ENCODE results near the gene MTIF2. TPM values are rescaled to one million over a fixed set of nuclear protein-coding genes. Genes with fewer than 3 reads are reported as not detected.

MTIF2 gene
- total and polyA plus RNA-seq, 2 experiments from 2014 or later: 19.1 to 23.3 TPM

- Histone ChIP-seq H4K20me1 (ENCODE audit: insufficient read depth) (no peaks in the 10 kb centered on the region), H3K79me2 (ENCODE audit: insufficient read depth) (no peaks in the 10 kb centered on the region), H3K27ac (no peak overlapping the region), H3K9ac (no peak overlapping the region), H3F3A (ENCODE audit: insufficient read depth) (no peaks in the 10 kb centered on the region), H3K4me3 (no peak overlapping the region), H3K4me1 (ENCODE audit: insufficient read depth) (no peaks in the 10 kb centered on the region), H3K36me3 (ENCODE audit: low read depth) (peaks cover 23% of the 10 kb centered on the region), H3K27me3 (replicated peaks; ENCODE audit: insufficient read depth) (no peaks in the 10 kb centered on the region), H3K9me3 (ENCODE audit: low read depth) (no peaks in the 10 kb centered on the region), H3K4me2 (ENCODE audit: unreplicated experiment) (no peak overlapping the region), H2AFZ (no peak overlapping the region), H3K9me2 (ENCODE audit: insufficient read depth) (no peaks in the 10 kb centered on the region)
- TF ChIP-seq EZH2phosphoT487 (IDR thresholded peaks at IDR 0.05; ENCODE audit: insufficient read depth, low read depth) (no peak), EZH2 (IDR thresholded peaks at IDR 0.05; ENCODE audit: insufficient read depth, poor library complexity, severe bottlenecking) (no peak)
- no peak for DNase-seq
- in situ Hi-C loops (cut with MboI): no loop called here
- WGBS, 2 experiments (ENCODE audit: low coverage in 1 of 2, low lambda C conversion rate in 2 of 2, missing lambda C conversion rate in 2 of 2): 97% methylated on average over 3 of the region's 3 CpGs
These were observed 33.2 kb upstream of the MTIF2 start for GRCh38 chr2:55302241-55302640.

GRCh38 chr2:55301277-55301676, 32.2 kb upstream of the MTIF2 start:
- Histone ChIP-seq H3K36me3 (ENCODE audit: low read depth) (peaks cover 18% of the 10 kb centered on the region), H4K20me1 (ENCODE audit: insufficient read depth) (no peaks in the 10 kb centered on the region), H3K4me3 (no peak overlapping the region), H3K9me2 (ENCODE audit: insufficient read depth) (no peaks in the 10 kb centered on the region), H3K9ac (no peak overlapping the region), H3K79me2 (ENCODE audit: insufficient read depth) (no peaks in the 10 kb centered on the region), H3K27me3 (replicated peaks; ENCODE audit: insufficient read depth) (no peaks in the 10 kb centered on the region), H3F3A (ENCODE audit: insufficient read depth) (no peaks in the 10 kb centered on the region), H3K9me3 (ENCODE audit: low read depth) (no peaks in the 10 kb centered on the region), H3K4me2 (ENCODE audit: unreplicated experiment) (no peak overlapping the region), H2AFZ (no peak overlapping the region), H3K27ac (no peak overlapping the region), H3K4me1 (ENCODE audit: insufficient read depth) (no peaks in the 10 kb centered on the region)
- TF ChIP-seq EZH2phosphoT487 (IDR thresholded peaks at IDR 0.05; ENCODE audit: insufficient read depth, low read depth) (no peak), EZH2 (IDR thresholded peaks at IDR 0.05; ENCODE audit: insufficient read depth, poor library complexity, severe bottlenecking) (no peak)
- in situ Hi-C loops (cut with MboI): no loop called here
- DNase-seq: no peak
- 97 to 100% methylated on average over 1 of the region's 1 CpG for WGBS, 2 experiments (ENCODE audit: low coverage in 1 of 2, low lambda C conversion rate in 2 of 2, missing lambda C conversion rate in 2 of 2)

- Histone ChIP-seq H3K4me3 (no peak overlapping the region), H3K9me2 (ENCODE audit: insufficient read depth) (no peaks in the 10 kb centered on the region), H3K27me3 (replicated peaks; ENCODE audit: insufficient read depth) (no peaks in the 10 kb centered on the region), H3K9me3 (ENCODE audit: low read depth) (no peaks in the 10 kb centered on the region), H3K27ac (no peak overlapping the region), H2AFZ (no peak overlapping the region), H3K36me3 (ENCODE audit: low read depth) (peaks cover 21% of the 10 kb centered on the region), H3K9ac (no peak overlapping the region), H4K20me1 (ENCODE audit: insufficient read depth) (no peaks in the 10 kb centered on the region), H3K4me1 (ENCODE audit: insufficient read depth) (no peaks in the 10 kb centered on the region), H3F3A (ENCODE audit: insufficient read depth) (no peaks in the 10 kb centered on the region), H3K79me2 (ENCODE audit: insufficient read depth) (peaks cover 9% of the 10 kb centered on the region; the same call in 1 of the 2 replicates), H3K4me2 (ENCODE audit: unreplicated experiment) (no peak overlapping the region)
- in situ Hi-C loops (cut with MboI): no loop called here
- TF ChIP-seq EZH2 (IDR thresholded peaks at IDR 0.05; ENCODE audit: insufficient read depth, poor library complexity, severe bottlenecking): no peak
- no peak for TF ChIP-seq EZH2phosphoT487 (IDR thresholded peaks at IDR 0.05; ENCODE audit: insufficient read depth, low read depth)
- DNase-seq: no peak
These were observed 27.4 kb upstream of the MTIF2 start for GRCh38 chr2:55296393-55296792.

- Histone ChIP-seq H3K4me2 (ENCODE audit: unreplicated experiment) (peak overlapping the region; percentile 81), H3K36me3 (ENCODE audit: low read depth) (no peaks in the 10 kb centered on the region), H3K9ac (peak overlapping the region; percentile 93), H3K4me3 (peak overlapping the region; percentile 78), H2AFZ (peak overlapping the region; percentile 79; the same call in 1 of the 2 replicates), H3K27ac (peak overlapping the region; percentile 80; the same call in 1 of the 2 replicates), H3K79me2 (ENCODE audit: insufficient read depth) (peaks cover 40% of the 10 kb centered on the region), H3F3A (ENCODE audit: insufficient read depth) (peaks cover 17% of the 10 kb centered on the region; the same call in 1 of the 2 replicates), H3K9me3 (ENCODE audit: low read depth) (no peaks in the 10 kb centered on the region), H3K4me1 (ENCODE audit: insufficient read depth) (peaks cover 11% of the 10 kb centered on the region; the same call in 1 of the 2 replicates), H3K27me3 (replicated peaks; ENCODE audit: insufficient read depth) (no peaks in the 10 kb centered on the region), H4K20me1 (ENCODE audit: insufficient read depth) (no peaks in the 10 kb centered on the region), H3K9me2 (ENCODE audit: insufficient read depth) (no peaks in the 10 kb centered on the region)
- TF ChIP-seq EZH2 (IDR thresholded peaks at IDR 0.05; ENCODE audit: insufficient read depth, poor library complexity, severe bottlenecking) (no peak), EZH2phosphoT487 (IDR thresholded peaks at IDR 0.05; ENCODE audit: insufficient read depth, low read depth) (no peak)
- DNase-seq: no peak
- in situ Hi-C loops (cut with MboI): no loop called here
- WGBS, 2 experiments (ENCODE audit: low coverage in 1 of 2, low lambda C conversion rate in 2 of 2, missing lambda C conversion rate in 2 of 2): 97 to 99% methylated on average over 12 of the region's 12 CpGs
These were observed 14.1 kb upstream of the MTIF2 start for GRCh38 chr2:55283083-55283482.
